LNCAP (cell line): ENCODE measurements around the gene HEATR5A.

ENCODE experiments used
- TF ChIP-seq, protein P1 (sequence below): fragments of 450-650 bp; IDR thresholded peaks from 2 replicates; pipeline ENCODE4 v1.5.1; 2017; ENCODE audit warnings: mild to moderate bottlenecking

HEATR5A gene

GRCh38 chr14:31435276-31435675 lies 14.9 kb upstream of the HEATR5A start:
- TF ChIP-seq, protein P1, sequence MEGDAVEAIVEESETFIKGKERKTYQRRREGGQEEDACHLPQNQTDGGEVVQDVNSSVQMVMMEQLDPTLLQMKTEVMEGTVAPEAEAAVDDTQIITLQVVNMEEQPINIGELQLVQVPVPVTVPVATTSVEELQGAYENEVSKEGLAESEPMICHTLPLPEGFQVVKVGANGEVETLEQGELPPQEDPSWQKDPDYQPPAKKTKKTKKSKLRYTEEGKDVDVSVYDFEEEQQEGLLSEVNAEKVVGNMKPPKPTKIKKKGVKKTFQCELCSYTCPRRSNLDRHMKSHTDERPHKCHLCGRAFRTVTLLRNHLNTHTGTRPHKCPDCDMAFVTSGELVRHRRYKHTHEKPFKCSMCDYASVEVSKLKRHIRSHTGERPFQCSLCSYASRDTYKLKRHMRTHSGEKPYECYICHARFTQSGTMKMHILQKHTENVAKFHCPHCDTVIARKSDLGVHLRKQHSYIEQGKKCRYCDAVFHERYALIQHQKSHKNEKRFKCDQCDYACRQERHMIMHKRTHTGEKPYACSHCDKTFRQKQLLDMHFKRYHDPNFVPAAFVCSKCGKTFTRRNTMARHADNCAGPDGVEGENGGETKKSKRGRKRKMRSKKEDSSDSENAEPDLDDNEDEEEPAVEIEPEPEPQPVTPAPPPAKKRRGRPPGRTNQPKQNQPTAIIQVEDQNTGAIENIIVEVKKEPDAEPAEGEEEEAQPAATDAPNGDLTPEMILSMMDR = no peak

GRCh38 chr14:31430634-31431264 lies 10.4 kb upstream of the HEATR5A start:
- TF ChIP-seq, protein P1 = no peak

- TF ChIP-seq, protein P1 = no peak
Observed at GRCh38 chr14:31429791-31430190, 9.4 kb upstream of the HEATR5A start.

DNA sequence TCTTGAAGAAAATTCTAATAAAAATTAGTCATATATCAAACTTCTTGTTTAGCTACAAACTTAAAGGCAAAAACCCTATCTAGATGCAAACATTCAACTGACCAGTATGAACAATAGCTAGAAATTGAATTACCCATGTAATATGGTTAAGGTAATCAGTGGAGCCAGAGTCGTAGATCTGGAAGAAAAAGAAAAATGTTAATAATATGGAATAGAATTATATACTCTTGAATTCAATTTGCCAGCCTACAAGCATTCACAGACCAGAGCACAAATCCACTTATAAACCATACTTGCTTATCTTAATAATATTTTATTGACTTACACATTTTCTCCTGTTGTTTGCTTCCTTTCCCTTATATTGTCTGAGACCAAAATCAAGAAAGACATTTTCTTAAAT lies 7.7 kb upstream of the HEATR5A start:
- TF ChIP-seq, protein P1 = no peak

- TF ChIP-seq, protein P1 = no peak
Observed at GRCh38 chr14:31426663-31427062, 6.3 kb upstream of the HEATR5A start.

GRCh38 chr14:31425905-31426304 lies 5.6 kb upstream of the HEATR5A start:
- TF ChIP-seq, protein P1 = no peak

DNA sequence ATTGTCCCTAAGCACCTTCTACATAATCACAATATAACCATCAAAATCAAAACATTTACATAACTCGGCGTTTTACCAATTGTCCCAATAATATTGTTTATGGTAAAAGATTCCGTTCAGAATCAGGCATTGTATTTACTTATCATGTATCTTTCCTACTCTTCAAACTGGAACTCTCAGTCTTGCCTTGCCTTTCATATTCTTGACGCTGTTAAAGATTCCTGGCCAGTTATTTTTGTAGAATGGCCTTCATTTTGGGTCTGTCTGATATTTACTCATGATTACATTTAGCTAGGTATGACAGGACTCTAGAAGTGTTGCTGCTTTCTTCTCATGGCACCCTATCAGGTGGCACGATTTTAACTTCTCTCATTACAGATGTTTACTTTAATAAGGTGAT lies 850 bp upstream of the HEATR5A start:
- TF ChIP-seq, protein P1 = no peak

DNA sequence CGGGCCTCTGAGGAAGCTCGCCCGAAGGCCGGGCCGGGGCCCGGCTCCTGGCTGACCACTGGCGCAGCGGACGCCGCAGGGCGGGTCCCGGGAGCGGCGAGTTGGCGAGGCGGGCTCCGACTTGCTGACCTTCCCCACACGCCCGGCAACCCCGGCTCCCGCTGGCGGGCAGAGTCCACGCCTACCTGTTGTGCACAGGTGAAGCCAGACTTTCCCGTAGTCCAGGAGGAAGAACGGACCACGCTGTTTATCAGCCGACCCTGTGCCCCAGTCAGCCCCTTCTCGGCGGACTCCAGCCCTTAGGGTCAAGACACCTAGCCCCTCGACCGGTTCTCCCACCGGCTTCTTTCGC lies 407 bp downstream of the HEATR5A start:
- TF ChIP-seq, protein P1 = no peak
